Measurements from ENCODE around the gene NPDC1.
"Not testable (repeated sequence)": the region's sequence is repeated elsewhere in the genome, so short reads cannot be mapped to it uniquely, and the experiment has no call there.

NPDC1 gene

GRCh38 chr9:137066096-137066861 lies 20.3 kb upstream of the NPDC1 start:
- H3K9ac ChIP-seq (ENCODE audit: low read depth in 1 of 2, low read length in 2 of 2): no peak overlapping the region
- H3K4me3 ChIP-seq (ENCODE audit: low read length in 2 of 2): no peak overlapping the region
- no peaks in the 10 kb centered on the region for H3K9me3 ChIP-seq (ENCODE audit: control insufficient read depth in 2 of 2, low read length in 2 of 2)
- no peaks in the 10 kb centered on the region for H3K36me3 ChIP-seq (ENCODE audit: control insufficient read depth in 2 of 2, insufficient read depth in 2 of 2, low read length in 2 of 2)
- H3K27me3 ChIP-seq (ENCODE audit: control insufficient read depth in 2 of 2, insufficient read depth in 2 of 2, low read length in 2 of 2): peaks cover 0 to 3% of the 10 kb centered on the region in 2 donors
- peaks cover 22 to 27% of the 10 kb centered on the region in 2 donors for H3K4me1 ChIP-seq (ENCODE audit: control insufficient read depth in 2 of 2, insufficient read depth in 2 of 2, low read length in 2 of 2)
- no peak overlapping the region for H3K27ac ChIP-seq (ENCODE audit: low read depth in 2 of 2, low read length in 2 of 2)

DNA sequence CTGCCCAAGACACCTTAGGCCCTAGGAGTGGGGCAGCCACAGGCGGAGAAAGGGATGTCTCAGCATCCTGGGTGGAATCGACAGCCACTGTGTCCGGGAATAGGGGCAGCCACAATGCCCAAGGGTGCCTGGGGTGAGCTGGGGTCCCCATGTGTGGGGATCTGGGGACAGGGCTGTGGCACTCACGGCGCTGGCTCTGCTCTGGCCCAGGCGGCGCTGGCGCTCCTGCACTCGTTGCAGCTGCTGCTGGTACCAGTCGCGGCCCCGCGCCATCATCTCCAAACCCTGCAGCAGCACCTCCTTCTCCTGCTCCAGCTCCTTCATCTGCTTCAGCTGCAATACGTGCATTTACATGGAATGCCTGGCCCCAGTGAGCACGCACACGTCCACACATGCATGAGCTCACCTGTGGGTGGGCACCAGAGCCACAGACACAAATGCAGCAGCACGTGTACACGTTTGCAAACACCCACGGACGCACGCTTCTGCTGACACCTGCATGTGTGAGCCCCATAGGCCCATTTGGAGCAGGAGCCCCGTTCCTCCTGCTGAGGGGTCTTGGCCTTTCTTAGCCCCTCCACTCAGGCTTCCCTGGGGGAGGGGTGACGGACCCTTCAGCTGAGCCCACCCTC lies 19.5 kb upstream of the NPDC1 start:
- H3K9ac ChIP-seq (ENCODE audit: low read depth in 1 of 2, low read length in 2 of 2): no peak overlapping the region
- no peak overlapping the region for H3K27ac ChIP-seq (ENCODE audit: low read depth in 2 of 2, low read length in 2 of 2)
- peaks cover 16 to 20% of the 10 kb centered on the region in 2 donors for H3K4me1 ChIP-seq (ENCODE audit: control insufficient read depth in 2 of 2, insufficient read depth in 2 of 2, low read length in 2 of 2)
- H3K9me3 ChIP-seq (ENCODE audit: control insufficient read depth in 2 of 2, low read length in 2 of 2): no peaks in the 10 kb centered on the region
- H3K4me3 ChIP-seq (ENCODE audit: low read length in 2 of 2): no peak overlapping the region
- H3K36me3 ChIP-seq (ENCODE audit: control insufficient read depth in 2 of 2, insufficient read depth in 2 of 2, low read length in 2 of 2): no peaks in the 10 kb centered on the region
- H3K27me3 ChIP-seq (ENCODE audit: control insufficient read depth in 2 of 2, insufficient read depth in 2 of 2, low read length in 2 of 2): peaks cover 0 to 3% of the 10 kb centered on the region in 2 donors

DNA sequence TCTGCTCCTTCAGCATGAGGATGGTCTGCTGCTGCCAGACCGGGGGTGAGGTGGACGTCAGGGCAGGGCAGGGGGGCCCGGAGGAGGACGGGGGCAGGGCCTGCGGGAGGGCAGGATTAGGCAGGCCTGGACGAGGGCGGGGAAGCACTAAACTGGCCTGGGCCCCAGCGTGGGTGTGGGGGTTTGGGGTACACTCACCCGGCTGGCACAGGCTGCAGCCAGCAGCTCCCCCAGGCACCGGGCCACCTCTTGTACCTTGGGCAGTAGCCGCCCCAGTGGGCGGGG lies 18.8 kb upstream of the NPDC1 start:
- H3K36me3 ChIP-seq (ENCODE audit: control insufficient read depth in 2 of 2, insufficient read depth in 2 of 2, low read length in 2 of 2): no peaks in the 10 kb centered on the region
- H3K9ac ChIP-seq (ENCODE audit: low read depth in 1 of 2, low read length in 2 of 2): no peak overlapping the region

DNA sequence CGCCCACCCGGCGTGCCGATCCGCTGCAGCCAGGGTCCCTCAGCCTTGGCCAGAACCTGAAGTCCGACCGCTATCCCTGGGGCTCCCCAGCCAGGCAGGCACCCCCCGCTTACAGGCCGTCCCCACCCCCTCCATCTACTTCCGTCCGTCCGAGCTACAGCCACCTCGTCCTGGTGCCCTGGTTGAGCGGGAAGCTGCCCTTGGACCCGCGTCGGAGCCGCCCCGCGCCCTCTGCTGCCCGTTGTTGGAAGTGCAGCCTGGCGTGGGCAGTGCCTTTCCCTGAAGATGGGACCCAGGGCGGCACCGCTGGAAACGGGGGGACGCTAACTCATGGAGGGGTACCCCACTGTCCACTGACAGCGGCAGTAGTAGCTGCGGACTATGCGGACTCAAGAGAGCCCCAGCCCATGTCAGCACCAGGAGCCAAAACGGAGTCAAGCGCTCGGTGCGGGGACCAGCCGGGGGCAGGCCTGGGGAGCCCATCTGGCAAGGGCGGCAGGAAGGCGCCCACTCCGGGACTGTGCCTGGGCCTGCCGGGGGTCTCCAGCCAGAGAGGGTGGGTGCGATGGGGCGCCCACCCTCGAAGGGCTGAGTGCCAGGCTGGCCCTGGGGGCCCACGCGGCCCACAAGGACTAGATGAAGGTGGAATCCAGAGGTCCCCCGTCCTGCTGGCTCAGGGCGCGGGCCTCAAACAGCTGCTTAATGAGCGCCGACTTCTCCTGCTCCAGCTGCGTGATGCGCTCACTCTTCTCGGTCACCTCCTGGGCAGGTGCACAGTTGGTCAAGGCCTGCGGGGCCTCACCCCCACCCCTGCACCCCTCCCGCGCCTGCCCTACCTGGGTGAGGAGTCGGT lies 18.3 kb upstream of the NPDC1 start:
- Histone ChIP-seq H3K4me3 (ENCODE audit: low read length in 2 of 2) (no peak overlapping the region), H3K9me3 (ENCODE audit: control insufficient read depth in 2 of 2, low read length in 2 of 2) (no peaks in the 10 kb centered on the region), H3K9ac (ENCODE audit: low read depth in 1 of 2, low read length in 2 of 2) (no peak overlapping the region), H3K27ac (ENCODE audit: low read depth in 2 of 2, low read length in 2 of 2) (no peak overlapping the region), H3K27me3 (ENCODE audit: control insufficient read depth in 2 of 2, insufficient read depth in 2 of 2, low read length in 2 of 2) (peaks cover 0 to 3% of the 10 kb centered on the region in 2 donors), H3K4me1 (ENCODE audit: control insufficient read depth in 2 of 2, insufficient read depth in 2 of 2, low read length in 2 of 2) (peaks cover 12 to 15% of the 10 kb centered on the region in 2 donors), H3K36me3 (ENCODE audit: control insufficient read depth in 2 of 2, insufficient read depth in 2 of 2, low read length in 2 of 2) (no peaks in the 10 kb centered on the region)

More for the DNA sequence above, 18.8 kb upstream of the NPDC1 start:
- Histone ChIP-seq H3K9me3 (ENCODE audit: control insufficient read depth in 2 of 2, low read length in 2 of 2) (no peaks in the 10 kb centered on the region), H3K27me3 (ENCODE audit: control insufficient read depth in 2 of 2, insufficient read depth in 2 of 2, low read length in 2 of 2) (peaks cover 0 to 3% of the 10 kb centered on the region in 2 donors), H3K4me3 (ENCODE audit: low read length in 2 of 2) (no peak overlapping the region), H3K4me1 (ENCODE audit: control insufficient read depth in 2 of 2, insufficient read depth in 2 of 2, low read length in 2 of 2) (peaks cover 16 to 20% of the 10 kb centered on the region in 2 donors), H3K27ac (ENCODE audit: low read depth in 2 of 2, low read length in 2 of 2) (no peak overlapping the region)

DNA sequence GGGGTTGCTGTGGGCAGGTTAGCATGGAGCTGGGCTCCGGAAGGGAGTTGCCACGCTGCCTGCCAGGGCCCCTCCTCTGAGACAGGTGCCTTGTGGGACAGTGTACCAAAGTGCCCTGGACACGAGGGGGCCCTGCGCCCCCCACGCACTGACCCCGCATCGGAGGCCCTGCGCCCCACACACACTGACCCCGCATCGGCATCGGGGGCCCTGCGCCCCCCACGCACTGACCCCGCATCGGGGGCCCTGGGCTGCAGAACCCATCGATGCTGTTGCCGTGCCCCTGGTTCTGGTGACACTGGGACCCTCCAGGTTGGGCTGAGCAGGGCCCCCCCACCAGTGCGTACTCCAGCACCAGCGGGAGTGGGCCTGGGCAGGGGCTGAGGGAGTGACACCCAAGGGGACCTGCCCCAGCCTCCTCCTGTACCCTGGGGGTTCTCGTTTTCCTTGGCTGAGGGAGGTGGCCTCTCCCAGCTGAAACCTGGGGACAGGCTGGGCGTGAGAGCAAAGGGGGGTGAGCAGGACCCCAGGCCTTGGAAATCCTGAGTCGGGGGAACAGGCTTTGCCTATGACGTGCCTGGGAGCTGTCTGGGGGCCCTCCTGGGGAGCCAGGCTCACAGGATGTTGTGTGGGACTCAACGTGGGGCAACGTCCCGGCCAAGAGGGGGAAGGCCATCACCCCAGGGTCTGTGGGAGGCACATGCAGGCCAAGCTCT lies 17.5 kb upstream of the NPDC1 start:
- Histone ChIP-seq H3K27ac (ENCODE audit: low read depth in 2 of 2, low read length in 2 of 2) (no peak overlapping the region), H3K36me3 (ENCODE audit: control insufficient read depth in 2 of 2, insufficient read depth in 2 of 2, low read length in 2 of 2) (no peaks in the 10 kb centered on the region), H3K4me1 (ENCODE audit: control insufficient read depth in 2 of 2, insufficient read depth in 2 of 2, low read length in 2 of 2) (peaks cover 8 to 9% of the 10 kb centered on the region in 2 donors), H3K4me3 (ENCODE audit: low read length in 2 of 2) (no peak overlapping the region), H3K9me3 (ENCODE audit: control insufficient read depth in 2 of 2, low read length in 2 of 2) (no peaks in the 10 kb centered on the region), H3K27me3 (ENCODE audit: control insufficient read depth in 2 of 2, insufficient read depth in 2 of 2, low read length in 2 of 2) (no peaks in the 10 kb centered on the region), H3K9ac (ENCODE audit: low read depth in 1 of 2, low read length in 2 of 2) (no peak overlapping the region)

DNA sequence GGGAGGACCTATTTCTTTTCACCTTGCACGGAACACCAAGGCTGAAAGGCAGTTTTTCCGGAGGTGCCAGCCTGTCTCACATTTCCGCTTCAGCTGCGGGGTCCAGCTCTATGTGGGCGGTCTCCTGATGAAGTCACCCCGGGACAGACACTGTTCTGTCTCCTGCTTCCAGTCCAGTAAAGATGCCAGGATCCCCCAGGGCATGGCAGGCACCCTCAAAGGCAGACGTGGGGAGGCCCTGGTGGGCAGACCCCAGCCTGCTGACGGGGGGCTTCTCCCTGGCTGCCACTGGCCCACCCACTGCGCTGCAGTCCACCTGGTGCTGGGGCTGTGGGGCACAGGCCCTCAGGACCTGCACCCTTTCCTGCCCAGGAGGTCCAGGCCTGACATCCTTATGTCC lies 16.8 kb upstream of the NPDC1 start:
- not testable (repeated sequence) for H3K36me3 ChIP-seq (ENCODE audit: control insufficient read depth in 2 of 2, insufficient read depth in 2 of 2, low read length in 2 of 2); H3K9me3 ChIP-seq (ENCODE audit: control insufficient read depth in 2 of 2, low read length in 2 of 2); H3K9ac ChIP-seq (ENCODE audit: low read depth in 1 of 2, low read length in 2 of 2); H3K27me3 ChIP-seq (ENCODE audit: control insufficient read depth in 2 of 2, insufficient read depth in 2 of 2, low read length in 2 of 2); H3K4me1 ChIP-seq (ENCODE audit: control insufficient read depth in 2 of 2, insufficient read depth in 2 of 2, low read length in 2 of 2); H3K27ac ChIP-seq (ENCODE audit: low read depth in 2 of 2, low read length in 2 of 2); H3K4me3 ChIP-seq (ENCODE audit: low read length in 2 of 2)

GRCh38 chr9:137062384-137062783 lies 16.4 kb upstream of the NPDC1 start:
- H3K27me3 ChIP-seq (ENCODE audit: control insufficient read depth in 2 of 2, insufficient read depth in 2 of 2, low read length in 2 of 2): no peaks in the 10 kb centered on the region
- H3K27ac ChIP-seq (ENCODE audit: low read depth in 2 of 2, low read length in 2 of 2): no peak overlapping the region
- H3K36me3 ChIP-seq (ENCODE audit: control insufficient read depth in 2 of 2, insufficient read depth in 2 of 2, low read length in 2 of 2): no peaks in the 10 kb centered on the region
- H3K4me1 ChIP-seq (ENCODE audit: control insufficient read depth in 2 of 2, insufficient read depth in 2 of 2, low read length in 2 of 2): peaks cover 12% of the 10 kb centered on the region in 2 donors
- no peak overlapping the region for H3K9ac ChIP-seq (ENCODE audit: low read depth in 1 of 2, low read length in 2 of 2)
- H3K4me3 ChIP-seq (ENCODE audit: low read length in 2 of 2): no peak overlapping the region
- H3K9me3 ChIP-seq (ENCODE audit: control insufficient read depth in 2 of 2, low read length in 2 of 2): no peaks in the 10 kb centered on the region

- Histone ChIP-seq H3K36me3 (ENCODE audit: control insufficient read depth in 2 of 2, insufficient read depth in 2 of 2, low read length in 2 of 2) (no peaks in the 10 kb centered on the region), H3K27ac (ENCODE audit: low read depth in 2 of 2, low read length in 2 of 2) (no peak overlapping the region), H3K27me3 (ENCODE audit: control insufficient read depth in 2 of 2, insufficient read depth in 2 of 2, low read length in 2 of 2) (no peaks in the 10 kb centered on the region), H3K4me3 (ENCODE audit: low read length in 2 of 2) (no peak overlapping the region), H3K9ac (ENCODE audit: low read depth in 1 of 2, low read length in 2 of 2) (no peak overlapping the region), H3K4me1 (ENCODE audit: control insufficient read depth in 2 of 2, insufficient read depth in 2 of 2, low read length in 2 of 2) (peaks cover 35 to 40% of the 10 kb centered on the region in 2 donors), H3K9me3 (ENCODE audit: control insufficient read depth in 2 of 2, low read length in 2 of 2) (no peaks in the 10 kb centered on the region)
These were observed 12.7 kb upstream of the NPDC1 start for GRCh38 chr9:137058521-137059234.

DNA sequence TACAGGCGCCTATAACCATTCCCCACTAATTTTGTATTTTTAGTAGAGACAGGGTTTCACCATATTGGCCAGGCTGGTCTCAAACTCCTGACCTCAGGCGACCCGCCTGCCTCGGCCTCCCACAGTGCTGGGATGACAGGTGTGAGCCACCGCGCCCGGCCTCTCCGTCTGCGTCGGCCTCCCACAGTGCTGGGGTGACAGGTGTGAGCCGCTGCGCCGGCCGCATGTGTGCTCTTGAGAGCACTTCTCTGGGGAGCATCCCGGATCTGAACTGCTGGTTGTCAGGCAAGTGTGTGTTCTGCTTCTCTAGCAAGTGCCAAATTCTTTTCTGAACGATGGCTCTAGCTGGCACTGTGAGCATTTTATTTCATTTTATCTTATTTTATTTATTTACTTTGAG lies 11.6 kb upstream of the NPDC1 start:
- H3K27ac ChIP-seq (ENCODE audit: low read depth in 2 of 2, low read length in 2 of 2): no peak overlapping the region
- H3K4me1 ChIP-seq (ENCODE audit: control insufficient read depth in 2 of 2, insufficient read depth in 2 of 2, low read length in 2 of 2): peaks cover 42 to 43% of the 10 kb centered on the region in 2 donors
- no peak overlapping the region for H3K4me3 ChIP-seq (ENCODE audit: low read length in 2 of 2)
- no peaks in the 10 kb centered on the region for H3K9me3 ChIP-seq (ENCODE audit: control insufficient read depth in 2 of 2, low read length in 2 of 2)
- peaks cover 0 to 7% of the 10 kb centered on the region in 2 donors for H3K27me3 ChIP-seq (ENCODE audit: control insufficient read depth in 2 of 2, insufficient read depth in 2 of 2, low read length in 2 of 2)
- no peak overlapping the region for H3K9ac ChIP-seq (ENCODE audit: low read depth in 1 of 2, low read length in 2 of 2)
- H3K36me3 ChIP-seq (ENCODE audit: control insufficient read depth in 2 of 2, insufficient read depth in 2 of 2, low read length in 2 of 2): no peaks in the 10 kb centered on the region

All from mucosa of rectum (tissue), 2 donors.